Activated naive CD4-positive, alpha-beta T cell treated with anti-CD3 and anti-CD28 coated beads, Interleukin-2, amount 50 U/mL, for 72 hours (primary cell): ENCODE results near the gene VTI1A. TPM values are rescaled to one million over a fixed set of nuclear protein-coding genes. Genes with fewer than 3 reads are reported as not detected.

Experiments used
- ATAC-seq, 2 donors: fragments of 150-1000 bp; cut with Tn5 transposase; 2 replicates each; pipeline ENCODE4 v1.10.0; 2021; ENCODE audit warnings: mild to moderate bottlenecking in 2 of 2, moderate library complexity in 2 of 2
- DNase-seq, 2 donors: peaks; one replicate each; pipeline ENCODE4 v3.0.0; 2021 to 2022; ENCODE audit warnings: low spot score in 2 of 2
- H3K27ac Mint-ChIP-seq, 2 donors: one replicate each; pipeline ENCODE4 v1.8.0; 2022; ENCODE audit warnings: mild to moderate bottlenecking in 2 of 2, mixed read lengths in 2 of 2
- H3K36me3 Mint-ChIP-seq, 2 donors: one replicate each; pipeline ENCODE4 v1.8.0; 2022; ENCODE audit warnings: mixed read lengths in 2 of 2
- H3K9me3 Mint-ChIP-seq, 2 donors: one replicate each; pipeline ENCODE4 v1.8.0; 2022; ENCODE audit warnings: mixed read lengths in 2 of 2
- total RNA-seq, 2 donors: library from RNA; stranded (reverse); gene quantifications; one replicate each; pipeline ENCODE4 v1.2.3, GENCODE V29; 2022

The VTI1A gene
- total RNA-seq, 2 donors from 2014 or later = 39.7 to 40.8 TPM

DNA sequence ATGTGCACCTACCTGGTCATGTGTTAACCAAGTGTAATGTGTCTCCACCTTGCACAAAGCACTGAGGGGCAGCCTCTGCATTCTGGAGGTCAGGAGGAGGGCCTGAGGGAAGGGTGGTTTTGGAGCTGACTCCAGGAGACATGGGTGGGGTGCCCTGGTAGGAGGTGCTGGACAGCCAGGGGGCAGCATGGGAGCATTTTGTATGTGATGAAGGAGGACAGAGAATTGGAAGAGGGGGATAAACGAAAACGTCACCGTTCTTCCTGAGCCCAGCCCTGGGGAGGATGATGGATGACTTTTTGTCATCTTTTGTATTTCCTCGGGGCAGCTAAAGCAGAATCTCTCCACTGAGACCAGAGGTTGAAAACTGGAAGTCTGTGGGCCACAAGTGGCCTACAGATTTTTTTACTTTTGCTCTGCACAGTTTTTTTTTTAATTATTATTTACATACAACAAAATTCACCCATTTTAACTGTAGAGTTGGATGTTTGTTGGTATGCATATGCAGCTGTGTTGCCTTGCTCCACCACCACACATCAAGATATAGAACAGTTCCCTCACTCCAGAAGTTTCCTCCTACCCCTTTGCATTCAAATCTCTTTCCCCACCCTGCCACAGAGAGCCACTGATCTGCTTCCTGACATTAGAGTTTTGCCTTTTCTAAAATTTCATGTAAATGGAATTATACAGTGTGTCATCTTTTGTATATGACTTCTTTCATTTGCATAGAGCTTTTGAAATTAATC is 242.5 kb downstream of the VTI1A start:
- ATAC-seq (no peak), DNase-seq (no peak)
- H3K27ac Mint-ChIP-seq = no peak overlapping the region

DNA sequence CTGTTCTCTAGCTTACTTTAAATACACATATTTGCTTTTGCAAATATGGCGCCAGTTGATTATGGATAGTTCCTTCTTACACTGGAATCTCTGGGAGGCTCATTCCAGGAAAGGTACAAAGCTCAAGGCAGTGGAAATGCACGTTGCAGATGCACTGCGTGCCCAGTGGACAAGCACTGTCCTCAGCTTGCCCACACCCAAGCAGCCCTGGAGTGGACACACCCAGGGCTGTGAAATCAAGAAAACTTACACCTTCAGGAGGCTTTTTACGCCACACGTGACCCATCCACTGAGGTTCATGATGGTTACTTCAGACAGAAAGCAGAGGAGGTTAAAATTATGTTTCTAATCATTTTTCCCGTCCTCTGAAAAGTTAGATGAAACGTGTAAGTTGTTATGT is 248.5 kb downstream of the VTI1A start:
- ATAC-seq (no peak), DNase-seq (no peak)
- H3K9me3 Mint-ChIP-seq = no peaks in the 10 kb centered on the region
- no peaks in the 10 kb centered on the region for H3K36me3 Mint-ChIP-seq
- no peak overlapping the region for H3K27ac Mint-ChIP-seq

More for the DNA sequence above, 242.5 kb downstream of the VTI1A start:
- Mint-ChIP-seq H3K9me3 (no peaks in the 10 kb centered on the region), H3K36me3 (peaks cover 0 to 13% of the 10 kb centered on the region in 2 donors)

DNA sequence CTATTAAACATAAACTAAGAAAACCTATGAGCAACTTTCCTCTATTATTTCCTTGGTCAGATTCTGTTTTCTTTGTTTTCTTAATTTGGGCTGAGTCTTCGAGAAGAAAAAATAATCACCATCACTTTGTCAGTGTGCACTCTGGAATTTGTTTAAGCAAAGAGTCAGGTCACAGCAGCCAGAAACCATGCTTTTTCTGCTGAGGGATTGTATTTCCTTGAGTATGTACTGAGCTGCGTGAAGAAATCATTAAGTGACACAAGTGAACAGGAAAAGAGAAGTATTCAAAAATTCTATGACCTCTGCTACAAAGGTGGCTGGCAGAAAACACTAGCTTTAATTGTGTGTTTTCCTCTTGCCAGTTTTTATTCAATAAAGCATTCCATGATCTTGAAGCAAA is 249.6 kb downstream of the VTI1A start:
- Mint-ChIP-seq H3K27ac (no peak overlapping the region), H3K36me3 (no peaks in the 10 kb centered on the region), H3K9me3 (no peaks in the 10 kb centered on the region)
- DNase-seq (no peak), ATAC-seq (no peak)

DNA sequence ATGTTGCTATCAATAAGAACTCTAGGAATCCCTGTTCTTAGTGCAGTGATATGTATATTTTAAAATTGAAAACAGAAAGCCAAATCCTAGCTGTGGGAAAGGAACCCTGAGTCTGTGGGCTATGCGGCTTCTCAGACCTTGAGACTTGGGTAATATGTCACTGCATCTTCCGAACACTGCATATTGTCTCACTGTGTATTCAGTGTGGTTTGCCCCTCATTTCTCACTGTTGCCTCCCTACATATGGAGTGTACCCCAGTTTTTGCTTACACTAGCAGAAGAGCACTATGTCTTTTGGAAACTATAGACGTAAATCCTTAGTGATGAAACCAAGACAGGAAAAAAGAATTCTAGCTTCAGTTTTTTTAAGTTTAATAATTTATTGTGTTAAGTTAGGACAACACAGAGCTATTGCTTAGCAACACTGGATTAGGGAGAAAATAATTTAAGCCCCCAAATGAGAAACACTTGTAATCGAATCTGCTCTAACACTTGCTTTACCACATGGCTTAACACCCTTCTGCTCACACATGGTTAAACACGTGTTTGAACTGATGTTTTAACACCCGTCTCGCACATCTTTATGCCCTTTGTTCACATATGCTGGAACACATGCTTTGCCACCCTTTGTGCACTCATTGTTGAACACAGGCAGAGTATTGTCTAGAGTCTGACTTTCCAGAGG is 251.3 kb downstream of the VTI1A start:
- H3K9me3 Mint-ChIP-seq = no peaks in the 10 kb centered on the region
- DNase-seq (no peak), ATAC-seq (no peak)
- no peak overlapping the region for H3K27ac Mint-ChIP-seq
- no peaks in the 10 kb centered on the region for H3K36me3 Mint-ChIP-seq

DNA sequence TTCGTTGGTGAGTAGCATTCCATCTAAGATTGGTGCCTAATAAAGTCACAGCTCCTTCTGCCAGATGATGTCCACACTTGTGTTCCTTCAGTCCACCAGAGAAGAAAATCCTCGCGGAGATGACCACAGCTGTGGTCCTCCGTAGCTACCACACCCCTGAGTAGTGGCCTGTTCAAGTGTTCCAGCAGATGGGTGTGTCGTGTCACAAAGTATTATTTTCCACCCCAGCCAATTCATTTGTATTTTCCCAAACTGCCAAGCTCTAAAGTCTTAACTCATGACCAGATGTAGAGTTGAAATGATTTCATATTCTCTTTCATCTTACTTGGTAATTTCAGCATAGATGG is 251.8 kb downstream of the VTI1A start:
- no peak for ATAC-seq
- H3K9me3 Mint-ChIP-seq = no peaks in the 10 kb centered on the region
- no peak for DNase-seq
- H3K36me3 Mint-ChIP-seq = no peaks in the 10 kb centered on the region
- H3K27ac Mint-ChIP-seq = no peak overlapping the region

DNA sequence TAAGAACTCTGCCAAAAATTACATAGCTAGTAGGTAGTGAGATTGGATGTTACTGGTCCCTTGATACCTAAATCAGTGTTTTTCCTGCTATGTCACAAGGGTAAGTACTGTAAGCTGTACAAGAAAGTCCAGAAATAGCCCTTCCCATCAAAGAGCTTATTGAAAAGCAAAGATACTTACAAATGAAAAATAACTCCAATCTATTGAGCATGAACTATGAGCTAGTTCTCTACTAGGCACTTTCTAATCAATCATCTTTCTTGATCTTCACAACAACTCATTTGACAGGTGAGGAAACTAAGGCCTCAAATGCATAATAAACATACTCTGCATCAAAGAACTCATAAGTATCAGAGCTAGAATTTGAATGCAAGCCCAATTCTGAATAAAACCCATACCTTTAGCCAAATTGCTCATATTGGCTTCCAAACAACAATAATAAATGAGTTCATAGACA is 253.2 kb downstream of the VTI1A start:
- DNase-seq = no peak
- Mint-ChIP-seq H3K27ac (peak overlapping the region in 1 of 2 donors; percentile 29), H3K36me3 (no peaks in the 10 kb centered on the region), H3K9me3 (no peaks in the 10 kb centered on the region)
- no peak for ATAC-seq

DNA sequence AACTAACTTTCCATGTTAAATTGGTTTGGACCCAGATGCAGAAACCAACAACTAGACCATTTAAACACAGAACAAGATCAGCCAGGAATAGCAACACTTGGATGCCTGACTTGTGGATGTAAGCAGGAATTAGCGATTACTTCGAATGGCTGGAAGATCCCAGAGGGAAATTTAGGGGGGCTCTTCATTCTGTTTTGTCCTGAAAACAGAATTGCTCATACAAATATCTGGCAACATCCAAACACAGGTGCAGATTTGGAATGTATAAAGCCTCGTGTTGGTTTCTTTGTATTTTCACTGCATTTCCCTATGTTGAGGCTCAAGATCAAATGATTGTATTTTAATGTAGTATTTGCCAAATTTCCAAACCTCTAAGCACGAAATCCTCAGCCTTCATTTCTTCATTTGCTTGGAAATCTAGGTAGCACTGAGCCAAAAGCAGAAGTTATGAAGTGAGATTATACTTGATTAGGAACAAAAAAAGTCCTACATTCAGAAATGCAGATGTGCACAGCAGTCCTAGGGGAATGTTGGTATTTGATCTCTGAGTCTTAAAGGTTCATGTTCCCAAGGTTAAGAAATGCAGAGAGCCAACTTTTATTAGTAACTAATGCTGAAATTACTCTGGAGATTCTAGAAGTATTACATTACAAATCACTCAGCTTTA is 254.3 kb downstream of the VTI1A start:
- no peak overlapping the region for H3K27ac Mint-ChIP-seq
- ATAC-seq (no peak), DNase-seq (no peak)
- H3K36me3 Mint-ChIP-seq = no peaks in the 10 kb centered on the region
- no peaks in the 10 kb centered on the region for H3K9me3 Mint-ChIP-seq

DNA sequence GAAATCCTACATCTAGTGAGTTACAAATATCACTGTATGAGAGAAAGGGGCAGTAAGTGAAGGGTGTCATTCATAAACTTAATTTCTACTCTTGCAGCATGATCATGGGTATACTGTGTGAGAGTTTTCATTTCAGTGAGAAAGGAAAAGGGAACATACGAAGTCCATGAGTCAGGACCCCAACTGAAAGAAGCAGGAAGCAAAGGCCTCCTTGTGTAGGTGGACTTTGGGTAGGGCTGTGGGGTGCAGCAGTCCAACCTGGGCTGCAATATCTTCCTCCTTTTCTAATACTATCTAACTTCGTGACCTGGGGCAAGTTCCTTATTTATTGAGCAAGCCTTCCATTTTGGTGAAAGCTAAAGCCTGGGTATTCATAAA is 254.9 kb downstream of the VTI1A start:
- ATAC-seq (no peak), DNase-seq (no peak)
- Mint-ChIP-seq H3K36me3 (no peaks in the 10 kb centered on the region), H3K9me3 (no peaks in the 10 kb centered on the region), H3K27ac (no peak overlapping the region)

DNA sequence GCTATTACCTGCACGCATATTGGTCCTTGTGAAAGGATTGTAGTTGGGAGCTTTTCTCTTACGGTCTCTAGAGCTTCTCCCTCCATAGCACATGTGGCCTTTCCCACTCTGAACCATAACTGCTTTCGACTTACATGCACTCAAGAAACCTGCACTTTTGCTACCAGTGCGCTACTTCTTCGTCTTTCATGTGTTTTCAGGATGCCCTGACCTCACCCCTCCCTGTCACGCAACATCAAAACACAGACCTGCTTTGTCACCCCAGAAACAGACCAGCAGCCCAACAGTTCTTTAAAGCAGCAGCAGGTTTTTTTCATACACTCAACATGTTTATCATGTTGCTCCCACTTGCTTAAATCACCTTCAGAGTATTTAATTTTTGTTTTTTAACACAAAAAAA is 259.6 kb downstream of the VTI1A start:
- no peak overlapping the region for H3K27ac Mint-ChIP-seq
- no peaks in the 10 kb centered on the region for H3K9me3 Mint-ChIP-seq
- no peaks in the 10 kb centered on the region for H3K36me3 Mint-ChIP-seq
- ATAC-seq (peak in 1 of 2 donors; percentile 24), DNase-seq (no peak)

DNA sequence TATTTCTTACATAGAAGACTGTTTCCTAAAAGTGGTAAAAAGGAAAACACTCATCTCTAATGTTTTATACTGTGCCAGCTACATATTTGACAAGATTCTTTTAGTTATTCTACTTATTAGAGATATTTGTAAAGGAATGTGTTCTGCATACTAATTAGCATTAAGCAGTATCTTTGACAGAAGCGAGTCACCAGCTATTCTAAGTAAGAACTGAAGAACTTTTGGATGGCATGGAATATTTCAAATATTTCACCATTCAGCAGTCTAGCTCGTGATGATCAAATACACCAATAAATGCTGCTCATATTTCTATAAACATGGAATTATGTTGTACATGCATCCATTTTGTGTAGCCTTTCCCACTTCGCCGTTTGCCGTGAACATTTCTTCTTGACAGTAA is 261.4 kb downstream of the VTI1A start:
- no peaks in the 10 kb centered on the region for H3K9me3 Mint-ChIP-seq
- DNase-seq (no peak), ATAC-seq (no peak)
- H3K36me3 Mint-ChIP-seq = no peaks in the 10 kb centered on the region
- H3K27ac Mint-ChIP-seq = no peak overlapping the region

DNA sequence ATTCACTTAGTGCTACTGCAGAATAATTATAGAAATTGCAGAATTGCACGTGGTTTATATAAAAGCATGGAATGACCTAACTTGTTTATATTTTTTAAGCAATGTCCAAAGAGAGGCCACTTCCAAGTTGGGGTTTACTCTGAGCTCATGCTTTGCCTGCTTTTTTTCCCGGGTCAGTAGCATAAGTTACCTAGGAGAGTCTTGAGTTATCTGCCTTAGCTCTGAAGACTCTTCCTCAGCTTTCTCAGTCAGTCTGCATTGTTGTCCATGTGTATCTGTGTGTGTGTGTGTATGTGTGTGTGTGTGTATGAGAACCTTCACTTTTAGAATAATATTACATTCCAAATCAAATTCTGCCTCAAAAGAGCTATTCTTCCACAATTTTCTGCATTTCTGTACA is 263.5 kb downstream of the VTI1A start:
- DNase-seq (no peak), ATAC-seq (no peak)
- H3K27ac Mint-ChIP-seq = no peak overlapping the region
- H3K36me3 Mint-ChIP-seq = no peaks in the 10 kb centered on the region
- H3K9me3 Mint-ChIP-seq = no peaks in the 10 kb centered on the region

DNA sequence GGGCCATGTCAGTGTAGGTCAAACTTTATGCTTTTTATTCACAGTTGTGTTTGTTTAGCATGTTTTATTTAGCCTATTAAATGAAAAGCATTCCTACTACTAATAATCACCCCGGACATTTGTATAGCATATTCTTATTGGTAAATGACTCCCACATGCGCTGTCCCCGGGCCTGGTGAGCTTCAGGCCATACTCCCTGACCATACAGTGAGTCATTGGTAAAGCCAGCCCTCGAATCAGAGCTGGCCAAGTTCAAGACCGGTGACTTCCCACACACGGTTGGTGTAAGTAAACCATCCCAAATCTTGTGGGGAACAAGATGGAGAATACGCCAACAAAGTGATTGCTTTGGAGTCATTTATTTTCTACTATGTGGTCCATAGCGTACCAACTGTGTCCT is 264.4 kb downstream of the VTI1A start:
- H3K27ac Mint-ChIP-seq = no peak overlapping the region
- ATAC-seq (no peak), DNase-seq (no peak)
- H3K36me3 Mint-ChIP-seq = peaks cover 0 to 6% of the 10 kb centered on the region in 2 donors
- H3K9me3 Mint-ChIP-seq = no peaks in the 10 kb centered on the region

DNA sequence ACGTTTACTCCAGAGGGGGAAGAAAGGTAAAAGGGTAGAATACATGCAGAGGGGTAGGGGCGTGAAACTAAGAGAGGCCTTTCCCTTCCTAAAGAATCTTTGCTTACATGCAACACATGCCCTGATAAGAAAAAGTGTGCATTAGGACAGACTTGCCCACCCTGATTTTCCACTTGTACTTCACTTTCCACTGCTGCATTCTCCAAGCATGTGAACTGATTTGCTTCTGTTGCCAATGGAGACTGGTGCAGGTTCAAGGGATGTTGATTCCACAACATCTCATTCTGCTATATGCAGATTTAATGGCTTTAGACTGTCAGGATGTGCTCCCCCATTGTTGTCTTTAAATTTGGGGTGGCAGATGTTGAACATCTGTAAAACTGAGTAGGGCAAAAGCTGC is 265.5 kb downstream of the VTI1A start:
- DNase-seq = no peak
- H3K27ac Mint-ChIP-seq = no peak overlapping the region
- peaks cover 0 to 6% of the 10 kb centered on the region in 2 donors for H3K36me3 Mint-ChIP-seq
- H3K9me3 Mint-ChIP-seq = no peaks in the 10 kb centered on the region
- no peak for ATAC-seq

DNA sequence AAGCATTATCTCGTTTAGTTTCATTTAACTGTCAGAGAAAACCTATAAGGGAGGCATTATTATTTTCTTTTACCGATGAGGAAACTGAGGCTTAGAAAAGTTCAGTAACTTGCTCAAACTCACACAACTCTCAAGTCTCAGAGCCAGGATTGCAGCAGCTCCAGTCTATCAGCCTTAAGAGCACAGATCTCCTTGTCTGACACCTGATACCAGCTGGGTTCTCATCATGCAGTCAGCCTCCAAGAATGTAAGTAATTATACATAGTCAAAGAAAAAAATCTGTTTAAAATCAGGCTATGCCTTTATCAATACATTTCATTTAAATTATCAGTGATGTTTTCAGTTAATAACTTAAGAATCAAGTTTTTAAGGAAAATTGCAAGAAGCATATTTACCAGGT is 266.4 kb downstream of the VTI1A start:
- Mint-ChIP-seq H3K36me3 (peaks cover 0 to 6% of the 10 kb centered on the region in 2 donors), H3K27ac (no peak overlapping the region), H3K9me3 (no peaks in the 10 kb centered on the region)
- no peak for ATAC-seq
- no peak for DNase-seq

DNA sequence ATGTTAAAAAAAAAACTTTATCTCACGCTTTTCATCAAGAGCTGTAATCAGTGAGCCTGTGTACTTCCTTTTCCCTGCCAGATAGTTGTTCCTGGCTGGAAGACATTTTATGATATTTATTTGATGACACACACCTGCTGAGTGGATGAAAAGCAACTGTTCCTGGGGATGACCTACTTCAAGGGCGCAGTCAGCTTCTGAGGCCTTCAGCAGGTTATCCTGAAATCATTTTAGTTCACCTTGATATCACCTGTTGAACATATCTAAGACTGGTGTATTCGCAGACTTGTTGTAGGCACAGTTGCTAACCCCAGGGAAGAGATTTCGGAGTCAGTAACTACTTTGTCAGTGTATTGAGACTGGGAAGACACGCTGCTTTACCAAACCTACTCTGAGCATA is 268.6 kb downstream of the VTI1A start:
- Mint-ChIP-seq H3K36me3 (peaks cover 0 to 6% of the 10 kb centered on the region in 2 donors), H3K9me3 (no peaks in the 10 kb centered on the region), H3K27ac (peak overlapping the region in 1 of 2 donors; percentile 35)
- ATAC-seq = no peak
- DNase-seq = no peak

DNA sequence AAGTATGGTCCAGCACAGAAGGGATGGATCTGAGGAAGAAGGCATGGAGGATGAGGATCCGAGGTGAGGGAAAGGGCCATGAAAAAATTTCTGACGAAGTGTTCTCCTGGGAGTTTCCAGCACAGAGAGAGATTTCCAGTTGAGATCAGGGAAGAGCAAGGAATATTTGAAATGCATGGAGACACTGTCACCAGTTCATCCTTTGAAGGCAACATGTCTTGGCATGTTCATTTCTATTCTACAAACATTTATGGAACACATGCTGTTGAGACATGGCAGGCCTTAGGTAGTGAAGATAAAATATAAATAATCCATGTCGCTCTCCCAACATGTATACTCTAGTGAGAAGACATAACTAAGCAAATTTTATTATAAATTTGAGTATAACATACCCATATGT is 269.1 kb downstream of the VTI1A start:
- Mint-ChIP-seq H3K36me3 (peaks cover 0 to 6% of the 10 kb centered on the region in 2 donors), H3K27ac (peak overlapping the region in 1 of 2 donors; percentile 35), H3K9me3 (no peaks in the 10 kb centered on the region)

DNA sequence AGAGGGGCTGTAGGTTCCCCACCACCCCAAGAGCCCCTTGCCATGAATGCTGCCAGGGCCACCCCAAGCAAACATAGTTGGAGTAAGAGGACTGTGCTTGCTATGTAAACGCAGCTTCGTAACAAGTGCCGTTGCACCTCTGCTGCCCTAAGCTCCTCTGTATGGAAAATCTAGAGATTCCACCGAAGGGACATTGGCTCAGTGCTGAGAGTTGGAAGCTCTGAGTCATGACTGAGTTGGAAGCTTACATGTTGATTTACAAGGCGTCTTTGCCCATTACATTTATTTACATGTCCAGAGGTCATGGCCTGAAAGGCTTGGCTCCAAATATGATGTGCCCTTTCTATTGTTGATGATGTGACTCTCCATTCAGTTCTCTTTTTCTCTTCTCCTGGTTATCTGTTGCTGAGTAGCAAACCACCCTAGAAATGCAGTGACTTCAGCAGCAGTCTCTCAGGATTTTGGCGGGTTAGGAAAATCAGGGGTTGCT is 270.0 kb downstream of the VTI1A start:
- DNase-seq (no peak), ATAC-seq (no peak)
- peaks cover 0 to 6% of the 10 kb centered on the region in 2 donors for H3K36me3 Mint-ChIP-seq
- no peak overlapping the region for H3K27ac Mint-ChIP-seq
- H3K9me3 Mint-ChIP-seq = no peaks in the 10 kb centered on the region

More for the DNA sequence above, 269.1 kb downstream of the VTI1A start:
- no peak for DNase-seq
- no peak for ATAC-seq
